Calu3 (cell line): ENCODE results near the gene CACNG6. TPM values are rescaled to one million over a fixed set of nuclear protein-coding genes. Genes with fewer than 3 reads are reported as not detected.

Experiments
- BruUV-seq: library from RNA; stranded (reverse); fragments of 400-500 nt; replicated peaks from 2 replicates; lab custom pipeline; 2021; lab: Mats Ljungman, UMichigan
- CTCF ChIA-PET: fragments of 300-600 bp; sonication (Branson Sonifier 250); formaldehyde crosslinking; loops from one replicate; lab custom pipeline; 2022; ENCODE audit warnings: antibody characterized with exemption; lab: Charles Lee
- DNase-seq: peaks from one replicate; pipeline ENCODE4 v3.0.0; 2022
- H3K27ac Mint-ChIP-seq: one replicate; pipeline ENCODE4 v1.8.0; 2022; ENCODE audit warnings: mixed read lengths; ENCODE audit not compliant: unreplicated experiment
- H3K27me3 Mint-ChIP-seq: one replicate; pipeline ENCODE4 v1.8.0; 2022; ENCODE audit warnings: mixed read lengths; ENCODE audit not compliant: unreplicated experiment
- H3K36me3 Mint-ChIP-seq: one replicate; pipeline ENCODE4 v1.8.0; 2022; ENCODE audit warnings: mild to moderate bottlenecking, moderate library complexity, mixed read lengths; ENCODE audit not compliant: insufficient read depth, unreplicated experiment
- H3K4me1 Mint-ChIP-seq: one replicate; pipeline ENCODE4 v1.8.0; 2022; ENCODE audit warnings: mild to moderate bottlenecking, low read depth, mixed read lengths; ENCODE audit not compliant: unreplicated experiment
- H3K4me3 Mint-ChIP-seq: one replicate; pipeline ENCODE4 v1.8.0; 2022; ENCODE audit warnings: mild to moderate bottlenecking, low read depth, moderate library complexity, mixed read lengths; ENCODE audit not compliant: unreplicated experiment
- H3K9me3 Mint-ChIP-seq: one replicate; pipeline ENCODE4 v1.8.0; 2022; ENCODE audit warnings: low read depth, mixed read lengths; ENCODE audit not compliant: unreplicated experiment
- CTCF ChIP-seq: fragments of 200-600 bp; IDR thresholded peaks from one replicate; pipeline ENCODE4 v1.8.0; 2022; ENCODE audit warnings: antibody characterized with exemption; ENCODE audit not compliant: unreplicated experiment
- intact Hi-C: fragments of 100-400 bp; cut with micrococcal nuclease; formaldehyde crosslinking; loops from one replicate; pipeline ENCODE4 v1.10.0; 2022; ENCODE audit not compliant: unreplicated experiment
- total RNA-seq: library from RNA; stranded (reverse); gene quantifications from 2 replicates; pipeline ENCODE4 v1.2.3, GENCODE V29; 2022

Gene CACNG6
- total RNA-seq, 1 experiment from 2014 or later, result 144 TPM

GRCh38 chr19:54047616-54048015 lies 56.2 kb downstream of the CACNG6 start:
- intact Hi-C loops, result no loop called here
- no TSS peak for BruUV-seq
- CTCF ChIA-PET, result no interaction called here

More at GRCh38 chr19:54047616-54048015, 56.2 kb downstream of the CACNG6 start:
- no peaks in the 10 kb centered on the region for H3K36me3 Mint-ChIP-seq
- DNase-seq, result no peak
- no peak for TF ChIP-seq CTCF
- no peaks in the 10 kb centered on the region for H3K4me1 Mint-ChIP-seq
- peaks cover 60% of the 10 kb centered on the region for H3K27me3 Mint-ChIP-seq
- no peaks in the 10 kb centered on the region for H3K9me3 Mint-ChIP-seq
- no peak overlapping the region for H3K4me3 Mint-ChIP-seq
- H3K27ac Mint-ChIP-seq, result no peak overlapping the region

Other genes with a start within 250 kb of the CACNG6 start
- gene NLRP12, start 167.3 kb upstream of the CACNG6 start, total RNA-seq, result 0.15 TPM in 1 of 2 replicates, not detected in the other
- gene MYADM, start 123.8 kb upstream of the CACNG6 start, total RNA-seq, result 366 and 464 TPM in 2 replicates
- gene PRKCG, start 109.4 kb upstream of the CACNG6 start, total RNA-seq, result 45.4 and 59.6 TPM in 2 replicates
- gene CACNG7, start 82.4 kb upstream of the CACNG6 start, total RNA-seq, result not detected in 2 replicates
- 13.4 and 19.0 TPM in 2 replicates for gene CACNG8, start 28.7 kb upstream of the CACNG6 start, total RNA-seq
- not detected in 2 replicates for gene VSTM1, start 72.3 kb downstream of the CACNG6 start, total RNA-seq
- not detected in 2 replicates for gene TARM1, start 89.7 kb downstream of the CACNG6 start, total RNA-seq
- 0.54 and 0.64 TPM in 2 replicates for gene OSCAR, start 109.2 kb downstream of the CACNG6 start, total RNA-seq
- 228 and 255 TPM in 2 replicates for gene NDUFA3, start 111.2 kb downstream of the CACNG6 start, total RNA-seq
- 30.8 and 34.2 TPM in 2 replicates for gene TFPT, start 124.0 kb downstream of the CACNG6 start, total RNA-seq
- 106 TPM in 2 replicates for gene PRPF31, start 124.1 kb downstream of the CACNG6 start, total RNA-seq
- gene CNOT3, start 146.1 kb downstream of the CACNG6 start, total RNA-seq, result 79.4 and 87.4 TPM in 2 replicates
- gene LENG1, start 168.1 kb downstream of the CACNG6 start, total RNA-seq, result 9.9 and 10.7 TPM in 2 replicates
- gene TMC4, start 181.5 kb downstream of the CACNG6 start, total RNA-seq, result 157 and 166 TPM in 2 replicates
- 287 and 323 TPM in 2 replicates for gene MBOAT7, start 197.9 kb downstream of the CACNG6 start, total RNA-seq
- 52.2 and 53.0 TPM in 2 replicates for gene TSEN34, start 199.7 kb downstream of the CACNG6 start, total RNA-seq
- gene RPS9, start 209.2 kb downstream of the CACNG6 start, total RNA-seq, result 825 and 841 TPM in 2 replicates
- gene LILRB3, start 231.4 kb downstream of the CACNG6 start, total RNA-seq, result not detected in 2 replicates